OCI-LY3 (cell line): ENCODE data around the gene STPG3.

Source experiments
- EZH2phosphoT487 ChIP-seq: fragments of 200-600 bp; shearing (Covaris generic); IDR thresholded peaks from 2 replicates; pipeline ENCODE4 v1.6.1; 2018; ENCODE audit warnings: antibody characterized with exemption, mixed run types, low read depth
- TF ChIP-seq, protein P1 (sequence below): fragments of 200-600, 300-600 bp; sonication (generic); IDR thresholded peaks from 2 replicates; pipeline ENCODE4 v1.5.1; 2014; ENCODE audit warnings: antibody characterized with exemption, low read length, low read depth

DNA sequence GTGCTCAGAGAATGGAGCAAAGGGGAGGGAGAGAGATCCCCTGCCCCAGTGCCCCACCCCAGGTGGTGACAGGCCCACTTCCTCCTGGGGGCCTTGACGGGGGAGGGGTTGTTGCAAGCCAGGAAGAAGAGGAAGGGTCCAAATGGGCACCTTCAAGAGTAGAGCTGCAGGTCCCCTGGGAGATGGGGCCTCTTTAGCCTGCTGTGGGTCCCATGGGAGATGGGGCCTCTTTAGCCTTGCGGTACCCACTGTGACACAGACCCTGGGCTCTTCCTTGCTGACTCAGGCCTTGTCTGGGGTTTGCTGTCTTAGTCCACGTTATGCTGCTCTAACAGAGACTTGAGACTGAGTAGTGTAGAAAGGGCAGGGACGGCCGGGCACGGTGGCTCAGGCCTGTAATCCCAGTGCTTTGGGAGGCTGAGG is 16.9 kb downstream of the STPG3 start:
- TF ChIP-seq, protein P1, sequence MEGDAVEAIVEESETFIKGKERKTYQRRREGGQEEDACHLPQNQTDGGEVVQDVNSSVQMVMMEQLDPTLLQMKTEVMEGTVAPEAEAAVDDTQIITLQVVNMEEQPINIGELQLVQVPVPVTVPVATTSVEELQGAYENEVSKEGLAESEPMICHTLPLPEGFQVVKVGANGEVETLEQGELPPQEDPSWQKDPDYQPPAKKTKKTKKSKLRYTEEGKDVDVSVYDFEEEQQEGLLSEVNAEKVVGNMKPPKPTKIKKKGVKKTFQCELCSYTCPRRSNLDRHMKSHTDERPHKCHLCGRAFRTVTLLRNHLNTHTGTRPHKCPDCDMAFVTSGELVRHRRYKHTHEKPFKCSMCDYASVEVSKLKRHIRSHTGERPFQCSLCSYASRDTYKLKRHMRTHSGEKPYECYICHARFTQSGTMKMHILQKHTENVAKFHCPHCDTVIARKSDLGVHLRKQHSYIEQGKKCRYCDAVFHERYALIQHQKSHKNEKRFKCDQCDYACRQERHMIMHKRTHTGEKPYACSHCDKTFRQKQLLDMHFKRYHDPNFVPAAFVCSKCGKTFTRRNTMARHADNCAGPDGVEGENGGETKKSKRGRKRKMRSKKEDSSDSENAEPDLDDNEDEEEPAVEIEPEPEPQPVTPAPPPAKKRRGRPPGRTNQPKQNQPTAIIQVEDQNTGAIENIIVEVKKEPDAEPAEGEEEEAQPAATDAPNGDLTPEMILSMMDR = no peak
- no peak for TF ChIP-seq EZH2phosphoT487
